K562 (cell line): ENCODE measurements around the gene SNX9. TPM values are rescaled to one million over a fixed set of nuclear protein-coding genes. Genes with fewer than 3 reads are reported as not detected.

Experiments used
- ATAC-seq: fragments of 200-7000 bp; cut with Tn5 transposase; 3 replicates; pipeline ENCODE4 v1.9.1; 2020; ENCODE audit warnings: moderate library complexity
- BruUV-seq: library from RNA; stranded (reverse); fragments of 400-500 nt; replicated peaks from 2 replicates; lab custom pipeline; 2021; lab: Mats Ljungman, UMichigan
- CTCF ChIA-PET: fragments of 300-600 bp; formaldehyde crosslinking; extraction: SDS; loops from one replicate; lab custom pipeline; 2021; ENCODE audit warnings: low intra/inter-chr PET ratio; lab: Yijun Ruan, JAX
- POLR2A ChIA-PET: fragments of 300-600, 350-650 bp; sonication (Branson Sonifier 250); formaldehyde crosslinking; extraction: SDS; loops from one replicate; lab custom pipeline; 2021; ENCODE audit warnings: antibody characterized with exemption, inconsistent platforms; lab: Yijun Ruan, JAX
- DNase-seq, 4 experiments: peaks; one replicate each; pipeline versions ENCODE4 v3.0.0 to v3.0.0-alpha.2; 2011 to 2018; ENCODE audit warnings: low spot score in 3 of 4, mixed read lengths in 3 of 4; ENCODE audit errors: extremely low read depth in 1 of 4
- FAIRE-seq: peaks from 2 replicates; lab custom pipeline; 2011; peaks lifted over from hg19 to GRCh38; lab: Jason Lieb, UNC
- H2AFZ ChIP-seq: 2 replicates; pipeline ENCODE4 v1.6.0; 2011; ENCODE audit warnings: low read depth, low read length, control low read depth, inconsistent platforms
- H3K27ac ChIP-seq: fragments of 200-600 bp; 3 replicates; pipeline ENCODE4 v1.8.0; 2011; ENCODE audit warnings: low read depth, mild to moderate bottlenecking, control low read depth, inconsistent platforms, low read length, moderate library complexity, mixed read lengths; ENCODE audit errors: extremely low read depth
- H3K27me3 ChIP-seq, 2 experiments: fragments of 300-600 bp in 1 of 2; 2 replicates in 1 of 2; 3 replicates in 1 of 2; pipeline versions ENCODE4 v1.6.0 to v1.8.0; 2011; ENCODE audit warnings: inconsistent platforms in 2 of 2, low read length in 2 of 2, mild to moderate bottlenecking in 1 of 2, mixed read lengths in 1 of 2, moderate library complexity in 1 of 2; ENCODE audit not compliant: control insufficient read depth in 2 of 2, insufficient read depth in 2 of 2
- H3K36me3 ChIP-seq: fragments of 300-600 bp; 3 replicates; pipeline ENCODE4 v1.8.0; 2011; ENCODE audit warnings: mild to moderate bottlenecking, low read length, inconsistent platforms; ENCODE audit not compliant: control insufficient read depth, insufficient read depth
- H3K4me1 ChIP-seq, 2 experiments: fragments of 200-600 bp in 1 of 2; replicated peaks in 1 of 2; 2 replicates in 1 of 2; 3 replicates in 1 of 2; pipeline versions ENCODE4 v1.5.1 to v1.8.0; 2011; ENCODE audit warnings: inconsistent platforms in 2 of 2, low read length in 2 of 2, mild to moderate bottlenecking in 1 of 2, mixed read lengths in 1 of 2, moderate library complexity in 1 of 2; ENCODE audit not compliant: control insufficient read depth in 2 of 2, insufficient read depth in 2 of 2
- H3K4me2 ChIP-seq: 2 replicates; pipeline ENCODE4 v1.6.1; 2011; ENCODE audit warnings: low read length, control low read depth, inconsistent platforms, mixed read lengths; ENCODE audit not compliant: insufficient read depth
- H3K4me3 ChIP-seq: fragments of 200-600 bp; sonication (generic), shearing (Covaris generic); 2 replicates; pipeline ENCODE4 v1.5.1; 2016; ENCODE audit warnings: control low read depth, inconsistent platforms
- H3K79me2 ChIP-seq: fragments of 200-600 bp; 3 replicates; pipeline ENCODE4 v1.8.0; 2011; ENCODE audit warnings: low read length, inconsistent platforms; ENCODE audit not compliant: control insufficient read depth, insufficient read depth
- H3K9ac ChIP-seq, 2 experiments: 2 replicates each; pipeline versions ENCODE4 v1.6.0 to v1.6.1; 2011; ENCODE audit warnings: low read depth in 2 of 2, low read length in 2 of 2, control low read depth in 1 of 2, inconsistent platforms in 1 of 2, mild to moderate bottlenecking in 1 of 2, mixed read lengths in 1 of 2; ENCODE audit not compliant: insufficient read depth in 1 of 2
- H3K9me1 ChIP-seq: one replicate; pipeline ENCODE4 v1.6.0; 2011; ENCODE audit warnings: inconsistent platforms, mild to moderate bottlenecking, low read length, moderate library complexity; ENCODE audit not compliant: control insufficient read depth, insufficient read depth
- H3K9me3 ChIP-seq: replicated peaks from 2 replicates; pipeline ENCODE4 v1.5.1; 2011; ENCODE audit warnings: low read depth, low read length, inconsistent platforms; ENCODE audit not compliant: control insufficient read depth, insufficient read depth
- H4K20me1 ChIP-seq: replicated peaks from 2 replicates; pipeline ENCODE4 v1.6.1; 2011; ENCODE audit warnings: low read length, inconsistent platforms, mixed read lengths; ENCODE audit not compliant: control insufficient read depth, insufficient read depth
- FOXK2 ChIP-seq, 2 experiments: fragments of 450-650 bp; IDR thresholded peaks in 1 of 2; conservative IDR thresholded peaks in 1 of 2; 2 replicates each; pipeline ENCODE4 v1.6.1; 2016; ENCODE audit warnings: low read depth in 2 of 2, mild to moderate bottlenecking in 1 of 2
- HCFC1 ChIP-seq: IDR thresholded peaks from 2 replicates; pipeline ENCODE4 v1.6.1; 2012; ENCODE audit warnings: low read depth, low read length, improper control_type of control experiment
- HLTF ChIP-seq: fragments of 450-650 bp; IDR thresholded peaks from 2 replicates; pipeline ENCODE4 v1.6.1; 2016
- MED1 ChIP-seq: sonication (generic); formaldehyde crosslinking; IDR thresholded peaks from 2 replicates; pipeline ENCODE4 v1.8.1; 2023; ENCODE audit warnings: missing genetic modification reagents, borderline replicate concordance
- MEF2A ChIP-seq: IDR thresholded peaks from 2 replicates; pipeline ENCODE4 v1.6.1; 2011; ENCODE audit warnings: low read depth, mild to moderate bottlenecking, low read length, moderate library complexity; ENCODE audit not compliant: control insufficient read depth
- NBN ChIP-seq: fragments of 450-650 bp; IDR thresholded peaks from 2 replicates; pipeline ENCODE4 v1.6.1; 2016; ENCODE audit warnings: low read depth, mild to moderate bottlenecking
- NCOR1 ChIP-seq: fragments of 450-650 bp; IDR thresholded peaks from 2 replicates; pipeline ENCODE4 v1.6.1; 2016; ENCODE audit warnings: mild to moderate bottlenecking, moderate library complexity
- WGBS: fragments of 100-300 bp; shearing (Covaris generic); methylation state at CpG from one replicate; pipeline ENCODE4 v1.1.6; 2016; ENCODE audit warnings: low coverage, mixed read lengths; ENCODE audit not compliant: insufficient coverage; ENCODE audit errors: missing lambda C conversion rate; 5-methylcytosine and 5-hydroxymethylcytosine counted together
- in situ Hi-C: fragments of 300-500 bp; cut with MboI; formaldehyde crosslinking; loops from 4 replicates; pipeline ENCODE4 v1.15.0; 2018; ENCODE audit warnings: inconsistent platforms, mixed read lengths
- intact Hi-C: fragments of 100-400 bp; cut with micrococcal nuclease; formaldehyde crosslinking; loops from 2 replicates; pipeline ENCODE4 v1.14.2; 2022
- polyA plus RNA-seq, 8 experiments: library from polyadenylated mRNA; depleted of rRNA in 4 of 8; stranded (reverse) in 5 of 8; unstranded in 3 of 8; fragments of >200 nt; fragmentation: Nextera tagmentation in 2 of 8; fragmentation: Illumina TruSeq in 1 of 8; extraction: Ambion mirVana in 2 of 8; extraction: Trizol in 1 of 8; gene quantifications; 2 replicates each; pipeline versions ENCODE4 v1.2.1 to v1.2.3, GENCODE V29; 2011 to 2014; ENCODE audit warnings: inconsistent platforms in 1 of 8, missing spikeins in 1 of 8
- total RNA-seq, 7 experiments: library from RNA; depleted of rRNA in 6 of 7; stranded (reverse); fragments of >200 nt in 6 of 7; fragmentation: Illumina TruSeq in 2 of 7; extraction: Trizol in 2 of 7; gene quantifications; 2 replicates each; pipeline versions ENCODE4 v1.2.1 to v1.2.3, GENCODE V29; 2011 to 2021; ENCODE audit warnings: low replicate concordance in 1 of 7
- TF ChIP-seq, protein P1 (sequence below), 2 experiments: fragments of 450-650 bp in 1 of 2; IDR thresholded peaks; 2 replicates each; pipeline ENCODE4 v1.6.1; 2011 to 2017; ENCODE audit warnings: low read depth in 2 of 2, antibody characterized with exemption in 1 of 2, borderline replicate concordance in 1 of 2, low read length in 1 of 2, mild to moderate bottlenecking in 1 of 2, mixed read lengths in 1 of 2; ENCODE audit not compliant: control insufficient read depth in 1 of 2
- TF ChIP-seq, protein P2 (sequence below): fragments of 250-450 bp; sonication (Bioruptor Pico); IDR thresholded peaks from 2 replicates; pipeline ENCODE4 v1.8.0; 2022; ENCODE audit warnings: inconsistent platforms, mild to moderate bottlenecking, moderate library complexity, borderline replicate concordance
- TF ChIP-seq, protein P3 (sequence below): fragments of 450-650 bp; IDR thresholded peaks from 2 replicates; pipeline ENCODE4 v1.6.1; 2018; ENCODE audit not compliant: partially characterized antibody
- TF ChIP-seq, protein P4 (sequence below): fragments of 450-650 bp; formaldehyde crosslinking; IDR thresholded peaks from 2 replicates; pipeline ENCODE4 v1.4.0; 2022; ENCODE audit warnings: missing genetic modification characterization

Gene SNX9
- total and polyA plus RNA-seq, 9 of the 15 experiments (the other 6 are each of a cell fraction or from before 2014, with no cell fraction given), result 6.0 to 81.7 (median 57.1) TPM

DNA sequence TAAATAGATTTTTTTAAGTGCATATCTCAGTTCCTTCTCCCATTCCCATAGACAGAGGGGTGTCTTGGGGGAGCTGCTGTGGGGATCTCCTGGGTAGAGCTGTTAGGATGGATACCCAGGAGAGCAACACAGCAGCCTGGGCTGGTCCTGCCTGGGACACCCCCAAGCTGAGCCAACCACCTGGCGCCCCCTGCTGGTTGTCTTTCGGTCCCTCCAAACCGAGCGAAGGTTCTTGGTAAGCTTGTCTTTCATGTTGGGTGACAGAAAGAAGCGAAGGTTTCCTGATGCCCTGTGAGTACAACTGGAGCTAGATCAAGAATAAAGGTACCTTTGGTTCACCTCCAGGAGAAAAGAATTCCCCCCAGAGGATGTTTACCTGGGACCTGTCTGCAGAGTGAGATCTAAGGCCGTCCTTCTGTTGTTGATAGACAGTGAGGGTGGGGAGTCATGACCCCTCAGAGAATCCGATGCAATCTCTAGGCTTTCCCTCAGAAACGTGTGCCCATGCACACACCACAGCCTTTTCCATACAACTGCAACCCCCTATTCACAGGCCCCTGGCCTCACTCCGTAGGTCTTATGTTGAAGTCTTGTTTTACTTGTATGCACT lies 50.8 kb downstream of the SNX9 start:
- ChIA-PET CTCF (interaction anchor here (0.6 to 2.2 kb wide), 5 partner anchors 109 to 1214 kb away, joined by 3 to 11 read pairs (median 3); no protein-coding TSS in a partner anchor), POLR2A (interaction anchor here (0.7 to 1.6 kb wide), 9 partner anchors 8 to 355 kb away, joined by 3 to 10 read pairs (median 3); no protein-coding TSS in a partner anchor)
- intact Hi-C loops, result loop anchor here (1.0 kb wide), 2 partner anchors 63 to 118 kb away; no protein-coding TSS in a partner anchor
- FAIRE-seq (peak; percentile 89), DNase-seq (peak; percentile 78 to 91 (median 82)), ATAC-seq (peak; percentile 98)
- H4K20me1 ChIP-seq, result no peaks in the 10 kb centered on the region
- no peak overlapping the region for H3K4me3 ChIP-seq
- H3K9ac ChIP-seq, result no peak overlapping the region
- in situ Hi-C loops, result loop anchor here (5.0 kb wide), 1 partner anchor 117 kb away; no protein-coding TSS in a partner anchor
- H2AFZ ChIP-seq, result no peak overlapping the region
- H3K4me2 ChIP-seq, result no peak overlapping the region
- peaks cover 37% of the 10 kb centered on the region for H3K79me2 ChIP-seq
- 36% methylated on average over 9 of the region's 9 CpGs for WGBS
- BruUV-seq, result no TSS peak
- H3K9me3 ChIP-seq, result no peaks in the 10 kb centered on the region
- no peaks in the 10 kb centered on the region for H3K9me1 ChIP-seq
- no peak overlapping the region for H3K27ac ChIP-seq
- H3K4me1 ChIP-seq, result no peaks in the 10 kb centered on the region
- H3K36me3 ChIP-seq, result peaks cover 82% of the 10 kb centered on the region
- no peaks in the 10 kb centered on the region for H3K27me3 ChIP-seq
- TF ChIP-seq, protein P1, sequence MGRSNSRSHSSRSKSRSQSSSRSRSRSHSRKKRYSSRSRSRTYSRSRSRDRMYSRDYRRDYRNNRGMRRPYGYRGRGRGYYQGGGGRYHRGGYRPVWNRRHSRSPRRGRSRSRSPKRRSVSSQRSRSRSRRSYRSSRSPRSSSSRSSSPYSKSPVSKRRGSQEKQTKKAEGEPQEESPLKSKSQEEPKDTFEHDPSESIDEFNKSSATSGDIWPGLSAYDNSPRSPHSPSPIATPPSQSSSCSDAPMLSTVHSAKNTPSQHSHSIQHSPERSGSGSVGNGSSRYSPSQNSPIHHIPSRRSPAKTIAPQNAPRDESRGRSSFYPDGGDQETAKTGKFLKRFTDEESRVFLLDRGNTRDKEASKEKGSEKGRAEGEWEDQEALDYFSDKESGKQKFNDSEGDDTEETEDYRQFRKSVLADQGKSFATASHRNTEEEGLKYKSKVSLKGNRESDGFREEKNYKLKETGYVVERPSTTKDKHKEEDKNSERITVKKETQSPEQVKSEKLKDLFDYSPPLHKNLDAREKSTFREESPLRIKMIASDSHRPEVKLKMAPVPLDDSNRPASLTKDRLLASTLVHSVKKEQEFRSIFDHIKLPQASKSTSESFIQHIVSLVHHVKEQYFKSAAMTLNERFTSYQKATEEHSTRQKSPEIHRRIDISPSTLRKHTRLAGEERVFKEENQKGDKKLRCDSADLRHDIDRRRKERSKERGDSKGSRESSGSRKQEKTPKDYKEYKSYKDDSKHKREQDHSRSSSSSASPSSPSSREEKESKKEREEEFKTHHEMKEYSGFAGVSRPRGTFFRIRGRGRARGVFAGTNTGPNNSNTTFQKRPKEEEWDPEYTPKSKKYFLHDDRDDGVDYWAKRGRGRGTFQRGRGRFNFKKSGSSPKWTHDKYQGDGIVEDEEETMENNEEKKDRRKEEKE (IDR thresholded peaks at IDR 0.05; ENCODE audit: borderline replicate concordance in 1 of 2, control insufficient read depth in 1 of 2, low read depth in 2 of 2, low read length in 1 of 2), result no peak
- TF ChIP-seq, protein P2, sequence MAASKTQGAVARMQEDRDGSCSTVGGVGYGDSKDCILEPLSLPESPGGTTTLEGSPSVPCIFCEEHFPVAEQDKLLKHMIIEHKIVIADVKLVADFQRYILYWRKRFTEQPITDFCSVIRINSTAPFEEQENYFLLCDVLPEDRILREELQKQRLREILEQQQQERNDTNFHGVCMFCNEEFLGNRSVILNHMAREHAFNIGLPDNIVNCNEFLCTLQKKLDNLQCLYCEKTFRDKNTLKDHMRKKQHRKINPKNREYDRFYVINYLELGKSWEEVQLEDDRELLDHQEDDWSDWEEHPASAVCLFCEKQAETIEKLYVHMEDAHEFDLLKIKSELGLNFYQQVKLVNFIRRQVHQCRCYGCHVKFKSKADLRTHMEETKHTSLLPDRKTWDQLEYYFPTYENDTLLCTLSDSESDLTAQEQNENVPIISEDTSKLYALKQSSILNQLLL, result no peak
- TF ChIP-seq, protein P3, sequence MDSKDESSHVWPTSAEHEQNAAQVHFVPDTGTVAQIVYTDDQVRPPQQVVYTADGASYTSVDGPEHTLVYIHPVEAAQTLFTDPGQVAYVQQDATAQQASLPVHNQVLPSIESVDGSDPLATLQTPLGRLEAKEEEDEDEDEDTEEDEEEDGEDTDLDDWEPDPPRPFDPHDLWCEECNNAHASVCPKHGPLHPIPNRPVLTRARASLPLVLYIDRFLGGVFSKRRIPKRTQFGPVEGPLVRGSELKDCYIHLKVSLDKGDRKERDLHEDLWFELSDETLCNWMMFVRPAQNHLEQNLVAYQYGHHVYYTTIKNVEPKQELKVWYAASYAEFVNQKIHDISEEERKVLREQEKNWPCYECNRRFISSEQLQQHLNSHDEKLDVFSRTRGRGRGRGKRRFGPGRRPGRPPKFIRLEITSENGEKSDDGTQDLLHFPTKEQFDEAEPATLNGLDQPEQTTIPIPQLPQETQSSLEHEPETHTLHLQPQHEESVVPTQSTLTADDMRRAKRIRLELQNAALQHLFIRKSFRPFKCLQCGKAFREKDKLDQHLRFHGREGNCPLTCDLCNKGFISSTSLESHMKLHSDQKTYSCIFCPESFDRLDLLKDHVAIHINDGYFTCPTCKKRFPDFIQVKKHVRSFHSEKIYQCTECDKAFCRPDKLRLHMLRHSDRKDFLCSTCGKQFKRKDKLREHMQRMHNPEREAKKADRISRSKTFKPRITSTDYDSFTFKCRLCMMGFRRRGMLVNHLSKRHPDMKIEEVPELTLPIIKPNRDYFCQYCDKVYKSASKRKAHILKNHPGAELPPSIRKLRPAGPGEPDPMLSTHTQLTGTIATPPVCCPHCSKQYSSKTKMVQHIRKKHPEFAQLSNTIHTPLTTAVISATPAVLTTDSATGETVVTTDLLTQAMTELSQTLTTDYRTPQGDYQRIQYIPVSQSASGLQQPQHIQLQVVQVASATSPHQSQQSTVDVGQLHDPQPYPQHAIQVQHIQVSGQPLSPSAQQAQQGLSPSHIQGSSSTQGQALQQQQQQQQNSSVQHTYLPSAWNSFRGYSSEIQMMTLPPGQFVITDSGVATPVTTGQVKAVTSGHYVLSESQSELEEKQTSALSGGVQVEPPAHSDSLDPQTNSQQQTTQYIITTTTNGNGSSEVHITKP, result no peak
- TF ChIP-seq NBN (no peak), MED1 (CRISPR knock-in tag) (no peak), MEF2A (no peak), HLTF (no peak), FOXK2 (conservative IDR thresholded peaks at IDR 0.05 in 1 of 2, IDR thresholded peaks at IDR 0.05 in 1 of 2; ENCODE audit: low read depth in 2 of 2) (no peak), HCFC1 (no peak), NCOR1 (no peak; the same call in 1 of the 2 replicates)
- TF ChIP-seq, protein P4, sequence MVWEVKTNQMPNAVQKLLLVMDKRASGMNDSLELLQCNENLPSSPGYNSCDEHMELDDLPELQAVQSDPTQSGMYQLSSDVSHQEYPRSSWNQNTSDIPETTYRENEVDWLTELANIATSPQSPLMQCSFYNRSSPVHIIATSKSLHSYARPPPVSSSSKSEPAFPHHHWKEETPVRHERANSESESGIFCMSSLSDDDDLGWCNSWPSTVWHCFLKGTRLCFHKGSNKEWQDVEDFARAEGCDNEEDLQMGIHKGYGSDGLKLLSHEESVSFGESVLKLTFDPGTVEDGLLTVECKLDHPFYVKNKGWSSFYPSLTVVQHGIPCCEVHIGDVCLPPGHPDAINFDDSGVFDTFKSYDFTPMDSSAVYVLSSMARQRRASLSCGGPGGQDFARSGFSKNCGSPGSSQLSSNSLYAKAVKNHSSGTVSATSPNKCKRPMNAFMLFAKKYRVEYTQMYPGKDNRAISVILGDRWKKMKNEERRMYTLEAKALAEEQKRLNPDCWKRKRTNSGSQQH (CRISPR knock-in tag), result no peak
